H9 (cell line): Measurements from ENCODE around the gene PRR30. TPM values are rescaled to one million over a fixed set of nuclear protein-coding genes. Genes with fewer than 3 reads are reported as not detected.

Source experiments
- DNase-seq: peaks from one replicate; pipeline ENCODE4 v3.0.0-alpha.2; 2017
- H2AFZ ChIP-seq: one replicate; pipeline ENCODE4 v1.6.1; 2013; ENCODE audit warnings: mild to moderate bottlenecking, low read length, control low read depth, moderate library complexity
- H2AK5ac ChIP-seq: 2 replicates; pipeline ENCODE4 v1.6.1; 2013; ENCODE audit warnings: low read length, control low read depth, mixed read lengths; ENCODE audit not compliant: insufficient read length
- H2BK120ac ChIP-seq: one replicate; pipeline ENCODE4 v1.6.1; 2013; ENCODE audit warnings: low read depth, mild to moderate bottlenecking, low read length, control low read depth, inconsistent platforms; ENCODE audit not compliant: poor library complexity, severe bottlenecking
- H2BK12ac ChIP-seq: 2 replicates; pipeline ENCODE4 v1.6.1; 2013; ENCODE audit warnings: low read length, control low read depth, mixed read lengths, low read depth; ENCODE audit not compliant: insufficient read length
- H2BK15ac ChIP-seq: 2 replicates; pipeline ENCODE4 v1.6.1; 2013; ENCODE audit warnings: low read depth, low read length, control low read depth
- H2BK20ac ChIP-seq: one replicate; pipeline ENCODE4 v1.6.1; 2013; ENCODE audit warnings: low read depth, mild to moderate bottlenecking, low read length, control low read depth, inconsistent platforms; ENCODE audit not compliant: poor library complexity, severe bottlenecking
- H2BK5ac ChIP-seq: 2 replicates; pipeline ENCODE4 v1.6.1; 2013; ENCODE audit warnings: low read length, control low read depth, mixed read lengths; ENCODE audit not compliant: insufficient read length
- H3K14ac ChIP-seq: 2 replicates; pipeline ENCODE4 v1.6.1; 2013; ENCODE audit warnings: low read length, control low read depth; ENCODE audit not compliant: insufficient read depth
- H3K18ac ChIP-seq: 2 replicates; pipeline ENCODE4 v1.6.1; 2013; ENCODE audit warnings: low read depth, mild to moderate bottlenecking, mixed read lengths, low read length, control low read depth; ENCODE audit not compliant: insufficient read length
- H3K23ac ChIP-seq: 2 replicates; pipeline ENCODE4 v1.6.1; 2013; ENCODE audit warnings: low read length, control low read depth, mixed read lengths, low read depth; ENCODE audit not compliant: insufficient read length
- H3K23me2 ChIP-seq: 2 replicates; pipeline ENCODE4 v1.6.1; 2013; ENCODE audit warnings: low read depth, mild to moderate bottlenecking, mixed read lengths, low read length, control low read depth; ENCODE audit not compliant: insufficient read length, poor library complexity, severe bottlenecking
- H3K27ac ChIP-seq: 2 replicates; pipeline ENCODE4 v1.5.1; 2013; ENCODE audit warnings: low read length, control low read depth, mixed read lengths, low read depth; ENCODE audit not compliant: insufficient read length
- H3K27me3 ChIP-seq: 2 replicates; pipeline ENCODE4 v1.6.1; 2013; ENCODE audit warnings: low read length, control low read depth, inconsistent platforms; ENCODE audit not compliant: insufficient read depth
- H3K4ac ChIP-seq: 2 replicates; pipeline ENCODE4 v1.6.1; 2013; ENCODE audit warnings: low read depth, mild to moderate bottlenecking, control low read depth, inconsistent platforms, low read length, moderate library complexity
- H3K4me1 ChIP-seq: 2 replicates; pipeline ENCODE4 v1.6.1; 2013; ENCODE audit warnings: low read length, control low read depth, inconsistent platforms; ENCODE audit not compliant: insufficient read depth
- H3K4me2 ChIP-seq: 2 replicates; pipeline ENCODE4 v1.6.1; 2013; ENCODE audit warnings: low read length, control low read depth, mixed read lengths; ENCODE audit not compliant: insufficient read length, insufficient read depth
- H3K56ac ChIP-seq: 2 replicates; pipeline ENCODE4 v1.6.1; 2013; ENCODE audit warnings: low read depth, mild to moderate bottlenecking, mixed read lengths, low read length, control low read depth; ENCODE audit not compliant: insufficient read length
- H3K79me1 ChIP-seq: 2 replicates; pipeline ENCODE4 v1.6.1; 2013; ENCODE audit warnings: low read depth, mild to moderate bottlenecking, moderate library complexity, low read length, control low read depth, inconsistent platforms; ENCODE audit not compliant: insufficient read depth, poor library complexity, severe bottlenecking
- H3K79me2 ChIP-seq: 2 replicates; pipeline ENCODE4 v1.6.1; 2013; ENCODE audit warnings: low read length, control low read depth, inconsistent platforms; ENCODE audit not compliant: insufficient read depth
- H3K9ac ChIP-seq: 2 replicates; pipeline ENCODE4 v1.6.1; 2013; ENCODE audit warnings: low read length, control low read depth, mixed read lengths; ENCODE audit not compliant: insufficient read length; ENCODE audit errors: extremely low read depth
- H3K9me3 ChIP-seq: one replicate; pipeline ENCODE4 v1.6.1; 2013; ENCODE audit warnings: low read depth, low read length, inconsistent platforms; ENCODE audit not compliant: control insufficient read depth
- H3T11ph ChIP-seq: one replicate; pipeline ENCODE4 v1.6.1; 2013; ENCODE audit warnings: mild to moderate bottlenecking, low read length, control low read depth, inconsistent platforms
- H4K20me1 ChIP-seq: one replicate; pipeline ENCODE4 v1.6.1; 2013; ENCODE audit not compliant: control insufficient read depth, insufficient read length, insufficient read depth
- H4K5ac ChIP-seq: 2 replicates; pipeline ENCODE4 v1.6.1; 2013; ENCODE audit warnings: low read depth, mild to moderate bottlenecking, mixed read lengths, low read length, control low read depth; ENCODE audit not compliant: insufficient read length
- H4K8ac ChIP-seq: replicated peaks from 2 replicates; pipeline ENCODE4 v1.6.1; 2013; ENCODE audit warnings: low read length, control low read depth, mixed read lengths, low read depth; ENCODE audit not compliant: insufficient read length
- H4K91ac ChIP-seq: 2 replicates; pipeline ENCODE4 v1.6.1; 2013; ENCODE audit warnings: low read depth, mild to moderate bottlenecking, moderate library complexity, mixed read lengths, low read length, control low read depth; ENCODE audit not compliant: insufficient read length
- H3K27ac Mint-ChIP-seq, 3 experiments: 2 replicates in 2 of 3; 3 replicates in 1 of 3; pipeline ENCODE4 v1.8.0; 2020 to 2021; ENCODE audit warnings: mixed read lengths in 3 of 3, mild to moderate bottlenecking in 1 of 3, moderate library complexity in 1 of 3
- H3K27me3 Mint-ChIP-seq: 2 replicates; pipeline ENCODE4 v1.8.0; 2021; ENCODE audit warnings: low read depth, mild to moderate bottlenecking, moderate library complexity, mixed read lengths
- H3K36me3 Mint-ChIP-seq, 3 experiments: 2 replicates in 2 of 3; 3 replicates in 1 of 3; pipeline ENCODE4 v1.8.0; 2020 to 2021; ENCODE audit warnings: low read depth in 3 of 3, mixed read lengths in 3 of 3; ENCODE audit not compliant: insufficient read depth in 1 of 3
- H3K4me1 Mint-ChIP-seq, 2 experiments: 2 replicates each; pipeline ENCODE4 v1.8.0; 2020; ENCODE audit warnings: mixed read lengths in 2 of 2
- H3K4me3 Mint-ChIP-seq, 2 experiments: 2 replicates in 1 of 2; 3 replicates in 1 of 2; pipeline ENCODE4 v1.8.0; 2020 to 2021; ENCODE audit warnings: mild to moderate bottlenecking in 2 of 2, mixed read lengths in 2 of 2, moderate library complexity in 1 of 2
- H3K9me3 Mint-ChIP-seq, 2 experiments: 2 replicates in 1 of 2; 3 replicates in 1 of 2; pipeline ENCODE4 v1.8.0; 2020; ENCODE audit warnings: mild to moderate bottlenecking in 2 of 2, mixed read lengths in 2 of 2, moderate library complexity in 1 of 2
- WGBS: extraction: QIAGEN DNeasy Blood & Tissue Kit; methylation state at CpG from one replicate; pipeline ENCODE4 v1.1.7; 2013; ENCODE audit warnings: missing lambda C conversion rate, low lambda C conversion rate, mixed read lengths; ENCODE audit not compliant: insufficient read length; ENCODE audit errors: extremely low coverage; 5-methylcytosine and 5-hydroxymethylcytosine counted together
- total RNA-seq: library from RNA; stranded (reverse); gene quantifications from 2 replicates; pipeline ENCODE4 v1.2.1, GENCODE V29; 2021
- TF ChIP-seq, protein P1 (sequence below): fragments of 200-600 bp; sonication (generic); conservative IDR thresholded peaks from 3 replicates; pipeline ENCODE4 v1.8.0; 2021; ENCODE audit warnings: antibody characterized with exemption, mild to moderate bottlenecking

The PRR30 gene
- total RNA-seq, 1 experiment from 2014 or later: not detected

DNA sequence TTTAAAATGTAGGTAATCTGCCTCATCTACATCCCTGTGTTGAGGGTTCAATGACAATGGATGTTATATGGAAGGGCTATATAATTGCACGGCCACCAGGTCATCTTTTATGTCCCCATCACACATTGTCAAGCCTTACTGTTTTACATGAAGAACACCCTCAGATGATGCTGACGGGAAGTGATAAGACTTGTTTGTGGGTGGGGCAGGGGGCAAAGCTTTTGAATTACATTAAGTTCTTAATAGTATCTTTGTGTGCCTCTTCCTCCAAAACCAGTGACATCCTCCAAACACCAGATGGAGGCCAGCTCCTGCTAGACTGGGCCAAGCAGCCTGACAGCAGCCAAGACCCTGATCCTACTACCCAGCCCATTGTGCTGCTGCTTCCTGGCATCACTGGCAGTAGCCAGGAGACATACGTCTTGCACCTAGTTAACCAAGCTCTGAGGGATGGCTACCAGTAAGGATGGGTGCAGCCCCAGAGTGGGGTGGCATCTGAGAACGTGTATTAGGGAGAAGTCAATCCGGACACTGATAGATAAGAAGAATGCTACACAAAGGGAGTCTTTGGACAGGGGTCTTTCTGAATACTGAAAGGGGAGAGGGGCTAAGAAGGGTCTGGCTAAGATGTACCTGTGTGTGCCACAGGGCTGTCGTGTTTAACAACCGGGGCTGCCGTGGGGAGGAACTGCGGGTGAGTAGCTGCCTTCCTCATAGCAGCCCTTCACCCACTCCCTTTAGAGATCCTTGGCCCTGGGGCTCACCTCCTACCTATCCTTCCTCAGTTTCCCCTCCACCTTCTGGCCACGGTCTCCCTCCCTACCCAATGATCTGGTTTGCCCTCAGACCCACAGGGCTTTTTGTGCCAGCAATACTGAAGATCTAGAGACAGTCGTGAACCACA, 10.3 kb downstream of the PRR30 start:
- Histone ChIP-seq H4K91ac (no peak overlapping the region), H3K9me3 (no peaks in the 10 kb centered on the region), H2BK20ac (no peak overlapping the region), H3K56ac (no peak overlapping the region), H2BK15ac (no peak overlapping the region), H2AFZ (no peak overlapping the region), H4K20me1 (no peaks in the 10 kb centered on the region), H3K23me2 (peaks cover 1% of the 10 kb centered on the region), H3K4ac (no peak overlapping the region), H3K79me2 (peaks cover 2% of the 10 kb centered on the region; the same call in 1 of the 2 replicates), H4K5ac (no peak overlapping the region), H2BK5ac (no peak overlapping the region), H3K4me1 (no peaks in the 10 kb centered on the region; the same call in 1 of the 2 replicates), H2BK12ac (no peak overlapping the region), H2AK5ac (no peak overlapping the region), H3K14ac (no peak overlapping the region), H3K4me2 (no peak overlapping the region), H3K18ac (no peak overlapping the region), H3K23ac (no peak overlapping the region), H3T11ph (no peak overlapping the region), H4K8ac (no peak overlapping the region), H3K9ac (no peak overlapping the region), H3K27me3 (no peaks in the 10 kb centered on the region), H3K79me1 (peaks cover 4% of the 10 kb centered on the region), H3K27ac (no peak overlapping the region), H2BK120ac (no peak overlapping the region)
- H3K27ac Mint-ChIP-seq: peak overlapping the region in 1 of 3 experiments; percentile 11; a peak in 1 of 7 replicates
- H3K36me3 Mint-ChIP-seq: peaks cover 9 to 38% (median 34%) of the 10 kb centered on the region in 3 experiments
- WGBS: no CpG with 5 or more reads among the region's 11 CpGs
- H3K4me1 Mint-ChIP-seq: peaks cover 11 to 15% of the 10 kb centered on the region in 2 experiments
- H3K27me3 Mint-ChIP-seq: peaks cover 7% of the 10 kb centered on the region
- H3K9me3 Mint-ChIP-seq: no peaks in the 10 kb centered on the region
- TF ChIP-seq, protein P1, sequence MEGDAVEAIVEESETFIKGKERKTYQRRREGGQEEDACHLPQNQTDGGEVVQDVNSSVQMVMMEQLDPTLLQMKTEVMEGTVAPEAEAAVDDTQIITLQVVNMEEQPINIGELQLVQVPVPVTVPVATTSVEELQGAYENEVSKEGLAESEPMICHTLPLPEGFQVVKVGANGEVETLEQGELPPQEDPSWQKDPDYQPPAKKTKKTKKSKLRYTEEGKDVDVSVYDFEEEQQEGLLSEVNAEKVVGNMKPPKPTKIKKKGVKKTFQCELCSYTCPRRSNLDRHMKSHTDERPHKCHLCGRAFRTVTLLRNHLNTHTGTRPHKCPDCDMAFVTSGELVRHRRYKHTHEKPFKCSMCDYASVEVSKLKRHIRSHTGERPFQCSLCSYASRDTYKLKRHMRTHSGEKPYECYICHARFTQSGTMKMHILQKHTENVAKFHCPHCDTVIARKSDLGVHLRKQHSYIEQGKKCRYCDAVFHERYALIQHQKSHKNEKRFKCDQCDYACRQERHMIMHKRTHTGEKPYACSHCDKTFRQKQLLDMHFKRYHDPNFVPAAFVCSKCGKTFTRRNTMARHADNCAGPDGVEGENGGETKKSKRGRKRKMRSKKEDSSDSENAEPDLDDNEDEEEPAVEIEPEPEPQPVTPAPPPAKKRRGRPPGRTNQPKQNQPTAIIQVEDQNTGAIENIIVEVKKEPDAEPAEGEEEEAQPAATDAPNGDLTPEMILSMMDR: no peak
- no peak for DNase-seq
- no peak overlapping the region; a peak in 1 of 5 replicates for H3K4me3 Mint-ChIP-seq
